Measurements from ENCODE around the gene GMIP.
A peak's percentile ranks its signal among the peaks of the same experiment; 100 is the strongest.
"Not testable (repeated sequence)": the region's sequence is repeated elsewhere in the genome, so short reads cannot be mapped to it uniquely, and the experiment has no call there.

Gene GMIP

DNA sequence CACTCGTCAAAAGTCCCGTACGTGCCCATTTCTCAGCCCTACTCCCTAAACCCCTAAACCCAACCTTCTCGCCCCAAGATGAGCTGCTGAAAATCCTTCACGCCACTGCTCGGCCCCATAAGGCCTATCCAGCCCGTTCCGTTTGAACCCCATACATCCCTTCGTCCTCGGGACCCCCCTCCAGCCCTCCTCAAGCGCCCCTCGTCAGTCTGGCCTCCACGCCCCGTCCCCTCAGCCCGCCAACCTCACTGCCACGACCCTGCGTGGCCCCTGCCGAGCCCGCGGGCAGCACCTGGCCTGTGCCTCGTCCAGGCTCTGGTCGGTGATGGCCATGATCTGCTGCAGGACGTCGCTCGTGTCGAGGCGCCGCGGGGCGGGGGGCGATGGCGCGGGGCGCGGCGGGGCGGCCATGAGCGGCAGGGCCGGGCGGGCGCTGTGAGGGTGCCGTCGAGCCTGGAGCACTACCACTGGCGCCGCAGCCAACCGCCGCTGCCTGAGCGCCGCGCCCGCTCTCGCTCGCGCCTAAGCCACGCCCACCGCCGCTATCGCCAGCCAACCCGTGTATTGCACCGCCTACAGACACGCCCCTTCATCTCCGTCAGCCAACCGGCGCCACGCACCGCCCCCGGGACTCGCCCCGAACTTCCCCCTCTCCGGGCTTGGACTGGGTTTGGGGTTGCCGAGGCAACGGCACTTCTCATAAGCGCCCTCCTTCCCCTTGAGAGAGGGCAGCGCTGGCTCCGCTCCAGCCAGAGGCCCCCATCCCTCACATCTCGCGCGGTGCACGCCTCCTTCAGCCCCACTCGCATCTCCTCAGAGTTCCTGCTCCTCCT lies 25.0 kb downstream of the GMIP start, which contains the start of gene PBX4:
PBX4 (minus strand) TSS at position 469 of the 833 bp plus-strand sequence; CDS start at position 411, 58 bp downstream.
- TF ChIP-seq, protein P1, sequence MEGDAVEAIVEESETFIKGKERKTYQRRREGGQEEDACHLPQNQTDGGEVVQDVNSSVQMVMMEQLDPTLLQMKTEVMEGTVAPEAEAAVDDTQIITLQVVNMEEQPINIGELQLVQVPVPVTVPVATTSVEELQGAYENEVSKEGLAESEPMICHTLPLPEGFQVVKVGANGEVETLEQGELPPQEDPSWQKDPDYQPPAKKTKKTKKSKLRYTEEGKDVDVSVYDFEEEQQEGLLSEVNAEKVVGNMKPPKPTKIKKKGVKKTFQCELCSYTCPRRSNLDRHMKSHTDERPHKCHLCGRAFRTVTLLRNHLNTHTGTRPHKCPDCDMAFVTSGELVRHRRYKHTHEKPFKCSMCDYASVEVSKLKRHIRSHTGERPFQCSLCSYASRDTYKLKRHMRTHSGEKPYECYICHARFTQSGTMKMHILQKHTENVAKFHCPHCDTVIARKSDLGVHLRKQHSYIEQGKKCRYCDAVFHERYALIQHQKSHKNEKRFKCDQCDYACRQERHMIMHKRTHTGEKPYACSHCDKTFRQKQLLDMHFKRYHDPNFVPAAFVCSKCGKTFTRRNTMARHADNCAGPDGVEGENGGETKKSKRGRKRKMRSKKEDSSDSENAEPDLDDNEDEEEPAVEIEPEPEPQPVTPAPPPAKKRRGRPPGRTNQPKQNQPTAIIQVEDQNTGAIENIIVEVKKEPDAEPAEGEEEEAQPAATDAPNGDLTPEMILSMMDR (conservative IDR thresholded peaks at IDR 0.05; ENCODE audit: low read length) = no peak
- DNase-seq (ENCODE audit: low read depth) = peak; percentile 89
- H3K4me3 ChIP-seq (ENCODE audit: low read length) = peak within 1 kb of the TSS; percentile 68

DNA sequence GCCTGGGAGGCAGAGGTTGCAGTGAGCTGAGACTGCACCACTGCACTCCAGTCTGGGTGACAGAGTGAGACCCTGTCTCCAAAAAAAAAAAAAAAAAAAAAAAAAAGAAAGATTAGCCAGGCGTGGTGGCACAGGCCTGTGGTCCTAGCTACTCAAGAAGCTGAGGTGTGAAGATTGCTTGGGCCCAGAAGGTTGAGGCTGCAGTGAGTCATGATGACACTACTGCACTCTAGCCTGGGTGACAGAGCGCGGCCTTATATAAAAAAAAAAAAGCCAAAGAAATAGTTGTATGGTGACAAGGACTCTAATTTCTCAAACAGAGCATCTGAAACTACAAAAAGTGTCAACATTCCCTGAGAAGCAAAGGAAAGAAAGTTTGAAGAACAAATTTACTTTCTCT lies 28.4 kb downstream of the GMIP start:
- H3K4me3 ChIP-seq (ENCODE audit: low read length) = no peak overlapping the region
- TF ChIP-seq, protein P1 (conservative IDR thresholded peaks at IDR 0.05; ENCODE audit: low read length) = no peak
- peak; percentile 58 for DNase-seq (ENCODE audit: low read depth)

- DNase-seq (ENCODE audit: low read depth) = peak; percentile 73
These were observed 30.0 kb downstream of the GMIP start for GRCh38 chr19:19613506-19613905.

GRCh38 chr19:19610376-19611202 lies 32.9 kb downstream of the GMIP start:
- no peak for DNase-seq (ENCODE audit: low read depth)
- TF ChIP-seq, protein P1 (conservative IDR thresholded peaks at IDR 0.05; ENCODE audit: low read length) = no peak
- H3K4me3 ChIP-seq (ENCODE audit: low read length) = no peak overlapping the region

More at GRCh38 chr19:19613506-19613905, 30.0 kb downstream of the GMIP start:
- no peak overlapping the region for H3K4me3 ChIP-seq (ENCODE audit: low read length)
- TF ChIP-seq, protein P1 (conservative IDR thresholded peaks at IDR 0.05; ENCODE audit: low read length) = no peak

DNA sequence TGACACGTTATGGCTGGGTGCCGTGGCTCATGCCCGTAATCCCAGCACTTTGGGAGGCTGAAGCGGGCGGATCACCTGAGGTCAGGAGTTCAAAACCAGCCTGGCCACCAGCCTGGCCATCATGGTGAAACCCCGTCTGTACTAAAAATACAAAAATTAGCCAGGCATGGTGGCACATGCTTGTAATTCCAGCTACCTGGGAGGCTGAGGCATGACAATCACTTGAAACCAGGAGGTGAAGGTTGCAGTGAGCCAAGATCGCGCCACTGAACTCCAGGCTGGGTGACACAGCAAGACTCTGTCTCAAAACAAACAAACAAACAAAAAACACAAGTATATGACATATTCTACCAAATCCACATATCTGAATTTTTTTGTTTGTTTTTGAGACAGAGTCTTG lies 36.8 kb downstream of the GMIP start:
- not testable (repeated sequence) for DNase-seq (ENCODE audit: low read depth); H3K4me3 ChIP-seq (ENCODE audit: low read length)

GRCh38 chr19:19606021-19606420 lies 37.4 kb downstream of the GMIP start:
- H3K4me3 ChIP-seq (ENCODE audit: low read length) = no peak overlapping the region
- DNase-seq (ENCODE audit: low read depth) = no peak
- TF ChIP-seq, protein P1 (conservative IDR thresholded peaks at IDR 0.05; ENCODE audit: low read length) = no peak

- TF ChIP-seq, protein P1 (conservative IDR thresholded peaks at IDR 0.05; ENCODE audit: low read length) = no peak
- H3K4me3 ChIP-seq (ENCODE audit: low read length) = no peak overlapping the region
- DNase-seq (ENCODE audit: low read depth) = no peak
These were observed 40.6 kb downstream of the GMIP start for GRCh38 chr19:19602713-19603324.
